Activated CD4-positive, CD25-positive, alpha-beta regulatory T cell treated with anti-CD3 and anti-CD28 coated beads, Interleukin-2, amount 50 U/mL, for 16 hours (primary cell): ENCODE data around the gene CDH3.
"Not testable (repeated sequence)": the region's sequence is repeated elsewhere in the genome, so short reads cannot be mapped to it uniquely, and the experiment has no call there.

Experiments
- DNase-seq: peaks from one replicate; pipeline ENCODE4 v3.0.0-alpha.2; 2020; ENCODE audit warnings: low read depth, low spot score

CDH3 gene

DNA sequence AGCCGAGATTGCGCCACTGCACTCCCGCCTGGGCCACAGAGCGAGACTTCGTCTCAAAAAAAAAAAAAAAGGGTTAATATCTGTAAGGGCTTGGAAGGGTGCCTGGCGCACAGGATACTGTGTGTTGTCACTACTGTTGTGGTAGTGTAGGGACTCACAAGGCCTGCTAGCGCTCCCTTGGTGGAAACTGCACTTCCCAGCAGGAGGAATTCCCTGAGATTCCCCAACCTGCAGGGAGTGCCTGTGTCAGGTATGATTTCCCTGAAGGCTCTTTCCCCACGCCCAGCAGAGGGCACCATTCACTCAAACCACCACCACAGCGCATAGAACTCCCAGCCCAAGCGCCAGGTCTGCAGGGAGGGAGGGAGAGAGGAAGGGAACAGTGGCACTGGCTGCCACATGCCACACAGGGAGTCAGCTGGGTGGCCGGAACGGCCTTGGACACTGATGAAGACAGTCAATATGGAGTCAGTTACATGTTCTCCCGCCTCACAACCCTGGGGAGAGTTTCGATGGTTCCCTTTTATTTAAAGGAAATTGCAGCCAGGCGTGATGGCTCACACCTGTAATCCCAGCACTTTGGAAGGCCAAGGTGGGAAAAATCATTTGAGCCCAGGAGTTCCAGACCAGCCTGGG is 59.2 kb downstream of the CDH3 start:
- peak; percentile 31 for DNase-seq

DNA sequence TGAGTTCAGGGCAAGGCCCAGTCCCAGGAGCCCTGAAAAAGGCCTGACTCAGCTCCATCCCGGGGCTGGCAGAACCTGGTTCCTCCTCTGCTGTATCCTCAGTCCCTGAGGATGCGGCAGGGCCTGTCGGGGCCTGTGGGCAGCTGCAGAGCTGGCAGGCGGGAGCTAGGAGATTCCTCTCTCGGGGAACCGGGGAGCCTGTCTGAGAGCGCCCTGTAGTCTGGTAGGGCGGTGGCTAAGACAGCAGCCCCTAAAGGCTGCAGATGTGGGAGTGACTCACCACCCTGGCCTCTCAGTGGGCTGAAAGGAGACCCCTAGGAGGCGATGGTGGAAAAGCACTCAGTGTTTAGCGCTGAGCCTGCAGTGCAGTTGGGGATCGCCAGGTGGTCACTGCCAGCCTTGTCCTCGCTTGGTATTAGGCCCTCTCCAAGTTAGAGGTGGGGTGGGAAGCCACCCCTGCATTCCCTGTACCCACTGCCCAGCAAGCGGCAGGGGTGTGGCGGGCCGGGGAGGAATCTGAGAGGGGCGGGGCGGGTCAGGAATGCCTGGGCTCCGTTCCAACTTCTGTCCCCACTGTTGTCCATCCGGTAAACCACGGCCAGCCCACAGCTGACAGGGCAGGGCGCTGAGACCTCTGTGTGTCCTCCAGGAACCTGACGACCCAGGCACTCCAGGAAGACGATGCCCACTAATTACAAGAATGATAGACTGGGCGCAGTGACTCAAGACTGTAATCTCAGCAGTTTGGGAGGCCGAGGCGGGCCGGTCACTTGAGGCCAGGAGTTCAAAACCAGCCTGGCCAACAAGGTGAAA is 62.4 kb downstream of the CDH3 start:
- DNase-seq: no peak

DNA sequence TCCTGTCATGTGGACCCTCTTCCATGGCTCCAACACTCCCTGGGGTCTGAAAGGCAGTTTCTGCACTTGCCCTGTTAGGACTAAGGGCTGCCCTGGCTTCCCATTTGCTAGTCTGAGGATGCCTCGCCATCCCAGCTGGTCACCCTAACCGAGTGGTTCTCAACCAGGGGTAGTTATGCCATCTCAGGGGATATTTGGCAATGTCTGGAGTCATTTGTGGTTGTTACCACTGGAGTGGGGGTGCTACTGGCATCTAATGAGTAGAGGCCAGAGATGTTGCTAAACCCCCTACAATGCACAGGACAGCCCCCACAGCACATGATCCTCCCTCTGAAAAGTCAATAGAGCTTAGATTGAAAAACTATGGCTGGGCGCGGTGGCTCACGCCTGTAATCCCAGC is 65.1 kb downstream of the CDH3 start:
- DNase-seq: no peak

DNA sequence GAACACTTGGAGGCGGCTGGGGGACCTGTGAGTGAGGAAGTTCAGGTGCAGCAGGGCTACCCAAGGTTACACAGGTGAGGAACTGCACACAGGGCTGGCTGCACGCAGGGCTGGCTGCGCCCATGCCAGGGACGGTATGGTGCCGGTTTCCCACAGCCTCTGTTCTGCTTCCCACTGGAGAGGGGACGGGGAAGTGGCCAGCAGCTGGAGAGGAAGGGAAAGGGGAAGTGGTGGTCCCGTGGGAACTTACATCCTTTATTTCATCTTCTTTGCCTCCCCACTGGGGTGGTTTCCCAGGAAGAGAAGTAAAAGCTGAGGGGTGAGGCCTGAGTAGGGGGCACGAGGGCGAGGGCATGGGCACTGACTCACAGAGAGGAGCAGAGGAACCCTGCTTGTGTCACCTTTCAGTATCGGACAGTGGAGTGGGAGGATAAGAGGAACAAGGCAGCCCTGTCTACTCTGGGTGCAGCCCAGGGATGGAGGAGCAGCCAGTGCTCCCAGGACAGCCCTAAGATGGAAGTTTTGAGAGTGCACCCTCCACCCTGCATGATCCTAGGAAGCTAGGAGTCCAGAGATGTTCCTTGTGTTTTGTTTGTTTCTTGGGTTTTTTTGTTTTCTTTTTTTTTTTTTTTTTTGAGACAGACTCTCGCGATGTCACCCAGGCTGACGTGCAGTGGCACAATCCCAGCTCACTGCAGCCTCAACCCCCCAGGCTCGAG is 66.5 kb downstream of the CDH3 start:
- DNase-seq: no peak

DNA sequence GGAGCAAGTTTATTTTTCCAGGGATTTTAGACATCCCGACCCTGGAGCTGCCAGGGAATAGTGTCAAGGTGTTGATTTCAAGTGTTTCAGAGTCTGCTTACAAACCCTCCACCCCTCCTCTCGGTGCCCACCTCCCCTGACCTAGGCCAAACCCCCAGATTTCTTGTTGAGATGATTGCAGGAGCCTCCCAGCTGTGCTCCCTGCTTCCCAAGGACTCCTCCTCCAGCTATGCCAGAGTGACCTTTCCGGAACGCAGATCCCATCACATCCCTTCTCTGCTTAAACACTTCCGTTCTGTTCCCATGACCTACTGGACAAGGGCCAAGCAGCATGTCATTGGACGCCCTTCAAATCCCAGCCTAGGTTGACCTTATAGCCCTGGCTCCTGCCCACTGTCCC is 68.3 kb downstream of the CDH3 start:
- no peak for DNase-seq

DNA sequence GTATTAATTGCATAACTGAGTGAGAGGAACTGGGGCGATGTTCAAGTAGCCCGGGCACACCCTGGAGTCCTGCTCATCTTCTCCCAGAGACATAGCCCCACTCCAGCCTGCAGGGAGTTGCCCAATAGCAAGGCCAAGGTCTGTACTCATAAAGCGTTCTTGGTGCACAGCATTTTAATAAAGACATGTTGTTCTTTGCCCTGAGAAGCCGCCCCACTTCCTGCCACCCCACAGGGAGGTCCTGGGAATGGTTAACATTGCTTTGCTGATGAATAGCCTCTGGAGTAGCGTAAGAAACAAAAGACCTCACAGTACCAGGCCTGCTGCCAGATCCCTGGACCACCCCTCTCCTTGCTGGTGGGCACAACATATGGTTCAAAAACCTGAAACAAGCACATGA is 70.4 kb downstream of the CDH3 start:
- no peak for DNase-seq

DNA sequence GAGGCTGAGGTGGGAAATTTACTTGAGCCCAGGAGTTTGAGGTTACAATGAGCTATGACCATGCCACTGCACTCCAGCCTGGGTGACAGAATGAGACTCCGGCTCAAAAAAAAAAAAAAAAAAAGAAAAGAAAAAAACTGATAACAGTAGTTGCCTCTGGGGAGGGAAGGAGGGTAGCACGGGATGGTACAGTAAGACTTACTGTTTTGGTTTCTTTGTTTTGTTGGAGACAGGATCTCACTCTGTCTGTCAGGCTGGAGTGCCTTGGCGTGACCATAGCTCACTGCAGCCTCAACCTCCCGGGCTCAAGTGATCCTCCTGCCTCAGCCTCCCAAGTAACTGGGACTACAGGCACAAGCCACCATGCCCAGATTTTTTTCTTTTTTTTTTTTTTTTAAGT is 71.4 kb downstream of the CDH3 start:
- DNase-seq: not testable (repeated sequence)

DNA sequence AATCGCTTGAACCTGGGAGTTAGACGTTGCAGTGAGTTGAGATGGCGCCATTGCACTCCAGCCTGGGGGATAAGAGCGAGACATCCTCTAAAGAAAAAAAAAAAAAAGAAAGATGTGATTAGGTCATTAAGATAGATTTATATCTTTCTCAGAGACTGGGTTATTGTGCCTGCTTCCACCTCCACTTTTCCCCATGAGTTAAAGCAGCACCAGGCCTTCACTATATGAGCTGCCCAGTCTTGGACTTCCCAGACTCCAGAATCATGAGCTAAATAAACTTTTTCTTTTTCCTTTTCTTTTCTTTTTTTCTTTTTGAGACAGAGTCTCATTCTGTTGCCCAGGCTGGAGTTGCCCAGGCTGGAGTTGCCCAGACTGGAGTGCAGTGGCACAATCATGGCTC is 72.6 kb downstream of the CDH3 start:
- no peak for DNase-seq

DNA sequence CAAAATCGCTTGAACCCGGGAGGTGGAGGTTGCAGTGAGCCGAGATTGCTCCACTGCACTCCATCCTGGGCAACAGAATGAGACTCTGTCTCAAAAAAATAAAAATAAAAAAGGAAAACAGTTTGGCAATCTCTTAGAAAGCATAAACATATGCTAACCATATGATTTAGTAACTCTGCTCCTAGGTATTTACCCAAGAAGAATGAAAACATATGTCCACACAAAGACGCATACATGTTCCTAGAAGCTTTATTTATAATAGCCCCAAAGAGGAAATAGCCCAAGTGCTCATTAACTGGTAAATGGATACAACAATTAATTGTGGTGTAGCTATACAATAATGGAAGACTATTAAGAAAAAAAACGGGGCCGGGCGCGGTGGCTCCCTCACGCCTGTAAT is 73.5 kb downstream of the CDH3 start:
- no peak for DNase-seq

DNA sequence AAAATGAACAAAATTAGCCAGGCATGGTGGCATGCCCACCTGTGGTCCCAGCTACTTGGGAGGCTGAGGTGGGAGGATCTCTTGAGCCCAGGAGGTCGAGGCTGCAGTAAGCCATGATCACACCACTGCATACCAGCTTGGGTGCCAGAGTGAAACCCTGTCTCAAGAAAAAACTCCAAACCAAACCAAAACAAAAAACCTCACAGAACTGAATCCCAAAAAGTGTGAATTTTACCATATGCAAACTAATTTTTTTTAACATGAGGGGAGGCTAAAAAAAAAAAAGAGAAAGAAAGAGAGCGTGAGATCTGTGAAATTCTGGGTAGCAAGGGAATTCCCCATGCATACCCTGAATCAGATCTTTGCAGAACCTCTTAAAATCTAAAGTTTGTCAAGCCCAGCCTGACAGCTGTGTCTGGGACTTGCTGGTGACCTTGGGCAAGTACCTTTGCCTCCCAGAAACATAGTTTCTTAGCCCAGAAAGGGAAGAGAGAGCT is 74.9 kb downstream of the CDH3 start:
- DNase-seq: no peak

DNA sequence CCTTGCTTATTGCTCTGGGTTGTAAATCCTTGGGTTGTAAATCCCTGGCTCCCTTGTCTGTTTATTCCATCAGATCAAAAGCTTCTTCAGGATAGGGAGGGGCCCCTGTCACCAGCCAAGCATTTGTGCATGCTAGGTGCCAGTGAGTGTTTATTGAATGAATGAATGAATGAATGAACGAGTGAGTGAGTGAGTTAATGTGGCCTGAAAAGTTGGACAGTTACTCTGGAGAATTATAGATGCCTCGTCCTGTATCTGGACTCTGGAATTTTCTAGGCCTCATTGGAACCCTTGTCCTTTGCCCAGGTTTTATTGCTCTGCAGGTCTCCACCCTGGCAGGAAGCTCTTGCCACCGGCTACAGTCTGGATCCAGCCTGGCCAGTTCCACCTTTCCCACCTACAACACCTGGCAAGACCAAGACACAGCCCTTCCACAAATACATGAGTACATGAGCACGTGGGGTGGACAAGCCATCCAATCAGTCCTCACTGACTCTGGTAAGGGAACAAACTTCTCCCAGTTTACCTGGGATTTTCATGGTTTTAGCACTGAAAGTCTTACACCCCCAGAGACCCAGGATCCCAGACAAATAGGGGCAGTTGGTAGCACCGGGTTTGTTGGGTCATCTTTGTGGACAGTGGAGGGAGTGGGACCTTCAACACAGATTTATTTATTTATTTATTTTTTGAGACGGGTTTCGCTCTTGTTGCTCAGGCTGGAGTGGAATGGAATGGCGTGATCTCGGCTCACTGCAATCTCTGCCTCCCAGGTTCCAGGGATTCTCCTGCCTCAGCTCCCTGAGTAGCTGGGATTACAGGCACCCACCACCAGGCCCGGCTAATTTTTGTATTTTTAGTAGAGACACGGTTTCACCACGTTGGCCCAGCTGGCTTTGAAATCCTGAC is 77.3 kb downstream of the CDH3 start:
- no peak for DNase-seq

DNA sequence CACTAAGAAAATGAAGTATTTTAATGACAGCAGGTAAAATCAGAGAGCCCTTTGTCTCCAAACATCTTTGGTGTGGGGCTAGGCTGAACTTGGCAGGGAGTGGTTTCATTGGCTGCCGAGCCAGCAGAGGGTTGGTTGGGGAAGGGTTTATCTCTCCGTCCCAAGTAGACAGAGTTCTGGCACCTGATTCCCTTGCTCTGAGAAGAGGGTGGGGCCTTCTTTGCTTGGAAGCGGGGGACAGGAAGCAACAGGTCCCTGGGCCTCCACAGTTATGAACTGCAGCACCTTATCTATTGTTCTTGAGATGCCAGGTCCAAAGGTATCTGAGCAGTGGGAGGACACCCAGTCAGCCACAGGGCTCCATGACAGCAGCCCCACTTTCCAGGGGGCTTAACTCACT is 79.7 kb downstream of the CDH3 start:
- no peak for DNase-seq

DNA sequence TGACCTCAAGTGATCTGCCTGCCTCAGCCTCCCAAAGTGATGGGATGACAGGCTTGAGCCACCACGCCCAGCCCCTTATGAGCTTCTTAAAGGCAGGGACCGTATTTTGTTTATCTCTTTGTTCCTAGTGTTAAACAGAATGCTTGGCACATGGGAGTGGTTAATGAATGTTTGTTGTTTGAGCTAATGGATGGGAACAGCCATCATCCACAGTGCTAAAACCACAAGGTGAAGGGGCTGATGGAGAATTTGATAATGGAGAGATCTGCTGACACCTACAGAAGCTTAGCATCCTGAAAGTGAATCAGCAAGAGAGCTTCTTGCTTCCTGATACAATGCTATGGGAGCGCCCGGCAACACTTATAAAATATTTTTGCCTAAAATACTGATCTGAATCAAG is 83.4 kb downstream of the CDH3 start:
- no peak for DNase-seq

DNA sequence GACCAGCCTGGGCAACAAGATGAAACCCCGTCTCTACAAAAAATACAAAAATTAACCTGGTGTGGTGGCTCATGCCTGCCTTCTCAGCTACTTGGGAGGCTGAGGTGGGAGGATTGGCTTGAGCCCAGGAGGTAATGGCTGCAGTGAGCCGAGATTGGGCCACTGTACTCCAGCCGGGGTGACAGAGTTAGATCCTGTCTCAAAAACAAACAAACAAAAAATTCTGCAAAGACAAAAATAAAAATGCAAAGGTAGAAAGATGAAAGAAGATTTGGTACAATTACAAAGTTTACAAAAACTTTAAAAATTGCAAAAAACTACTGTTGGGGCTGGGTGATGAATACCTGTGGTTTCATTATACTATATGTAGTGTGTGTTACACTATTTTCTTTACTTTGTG is 86.5 kb downstream of the CDH3 start:
- no peak for DNase-seq

DNA sequence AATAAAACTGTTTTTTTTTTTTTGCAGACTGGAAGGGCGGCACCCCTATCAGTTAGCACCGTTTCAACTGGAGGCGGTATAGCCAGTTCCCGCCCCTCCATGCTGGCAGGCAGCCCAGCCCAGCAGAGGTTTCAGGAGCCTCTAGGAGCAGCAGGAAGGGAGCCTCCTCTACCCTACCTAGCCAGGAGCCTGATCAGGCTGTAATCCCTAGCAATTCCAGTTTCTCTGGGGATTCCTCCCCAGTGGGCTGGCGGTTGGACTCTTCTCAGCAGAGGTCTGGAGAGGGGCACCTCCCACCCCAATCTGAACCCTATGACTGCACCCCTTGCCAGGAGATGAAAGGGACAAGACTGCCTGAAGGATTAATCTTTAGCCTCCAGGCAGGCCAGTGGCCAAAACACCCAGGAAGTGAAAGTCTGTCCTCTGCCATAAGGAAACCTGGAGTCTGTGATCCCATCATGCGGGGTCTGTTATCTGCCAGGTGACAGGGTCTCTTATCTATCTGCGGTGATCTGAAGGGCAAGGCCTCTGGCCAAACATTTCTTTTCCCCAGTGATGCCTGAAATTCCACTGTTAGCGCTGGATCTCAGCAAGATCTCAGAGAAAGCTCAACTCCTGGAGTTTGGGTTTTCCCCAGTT is 87.1 kb downstream of the CDH3 start:
- DNase-seq: no peak

DNA sequence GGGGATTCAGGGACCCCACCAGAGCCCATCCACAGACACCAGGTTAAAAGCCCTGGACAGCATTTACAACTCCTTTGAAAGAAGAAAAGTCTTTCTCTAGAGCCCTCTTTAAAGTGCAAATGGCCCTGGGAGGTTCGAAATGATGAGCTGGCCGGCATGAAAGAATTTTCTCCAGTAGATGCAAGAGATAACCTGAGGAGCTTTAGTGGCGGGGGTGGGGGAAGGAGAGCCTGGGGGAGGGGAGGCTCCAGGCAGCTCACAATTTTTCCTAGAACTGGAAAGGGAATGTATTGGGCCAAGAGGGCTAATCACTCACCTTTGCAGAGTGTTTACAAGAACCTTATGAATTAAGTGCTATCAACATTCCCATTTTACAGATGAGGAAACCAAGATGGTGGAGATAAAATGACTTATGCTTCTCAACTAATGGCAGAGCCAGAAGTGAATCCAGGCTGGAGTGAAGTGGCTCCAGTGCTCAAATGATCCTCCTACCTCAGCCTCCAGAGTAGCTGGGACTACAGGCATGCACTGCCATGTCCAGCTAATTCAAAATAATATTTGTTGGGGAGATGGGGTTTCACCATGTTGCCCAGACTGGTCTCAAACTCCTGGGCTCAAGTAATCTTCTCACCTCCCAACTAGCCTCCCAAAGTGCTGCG is 87.8 kb downstream of the CDH3 start:
- DNase-seq: no peak

DNA sequence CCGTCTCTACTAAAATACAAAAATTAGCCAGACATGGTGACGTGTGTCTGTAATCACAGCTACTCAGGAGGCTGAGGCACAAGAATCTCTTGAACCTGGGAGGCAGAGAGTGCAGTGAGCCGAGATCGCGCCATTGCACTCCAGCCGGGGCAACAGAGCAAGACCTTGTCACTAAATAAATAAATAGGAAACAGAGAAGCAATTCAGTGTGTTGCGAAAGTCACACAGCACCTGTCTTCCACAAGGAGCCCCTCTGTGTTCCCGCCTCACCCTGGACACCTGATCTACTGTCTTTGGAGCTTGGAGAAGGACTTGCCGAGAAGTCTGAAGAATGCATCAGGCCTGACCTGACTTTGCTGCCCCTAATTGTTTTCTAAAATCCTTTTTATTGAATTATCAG is 88.5 kb downstream of the CDH3 start:
- no peak for DNase-seq

DNA sequence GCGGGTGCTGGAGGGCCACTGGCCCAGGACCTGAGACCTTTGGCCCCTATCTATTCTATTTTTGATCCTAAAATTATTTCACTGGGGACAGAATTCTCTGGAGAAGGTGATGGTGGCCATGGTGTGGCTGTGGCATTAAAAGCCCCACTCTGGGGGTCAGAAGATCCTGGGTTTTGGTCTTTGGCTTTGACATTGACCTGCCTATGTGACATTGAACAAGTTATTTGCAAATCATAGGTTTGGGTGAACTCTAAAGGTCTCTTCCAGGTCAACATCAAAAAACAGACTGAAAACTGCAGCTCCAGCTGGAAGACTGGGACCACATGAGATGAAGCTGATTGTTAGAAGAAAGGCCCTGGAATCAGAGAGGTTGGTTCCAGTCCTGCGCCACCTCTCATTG is 89.7 kb downstream of the CDH3 start:
- DNase-seq: no peak

DNA sequence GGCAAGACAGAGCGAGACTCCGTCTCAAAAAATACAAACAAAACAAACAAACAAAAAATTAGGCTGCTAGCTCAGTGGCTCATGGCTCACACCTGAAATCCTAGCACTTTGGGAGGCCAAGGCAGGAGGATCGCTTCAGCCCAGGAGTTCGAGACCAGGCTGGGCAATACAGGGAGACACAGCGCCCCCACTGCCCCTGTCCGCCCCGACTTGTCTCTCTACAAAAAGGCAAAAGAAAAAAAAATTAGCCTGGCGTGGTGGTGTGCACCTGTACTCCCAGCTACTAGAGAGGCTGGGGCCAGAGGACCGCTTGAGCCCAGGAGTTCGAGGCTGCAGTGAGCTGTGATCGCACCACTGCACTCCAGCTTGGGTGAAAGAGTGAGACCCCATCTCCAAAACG is 91.5 kb downstream of the CDH3 start:
- DNase-seq: no peak

DNA sequence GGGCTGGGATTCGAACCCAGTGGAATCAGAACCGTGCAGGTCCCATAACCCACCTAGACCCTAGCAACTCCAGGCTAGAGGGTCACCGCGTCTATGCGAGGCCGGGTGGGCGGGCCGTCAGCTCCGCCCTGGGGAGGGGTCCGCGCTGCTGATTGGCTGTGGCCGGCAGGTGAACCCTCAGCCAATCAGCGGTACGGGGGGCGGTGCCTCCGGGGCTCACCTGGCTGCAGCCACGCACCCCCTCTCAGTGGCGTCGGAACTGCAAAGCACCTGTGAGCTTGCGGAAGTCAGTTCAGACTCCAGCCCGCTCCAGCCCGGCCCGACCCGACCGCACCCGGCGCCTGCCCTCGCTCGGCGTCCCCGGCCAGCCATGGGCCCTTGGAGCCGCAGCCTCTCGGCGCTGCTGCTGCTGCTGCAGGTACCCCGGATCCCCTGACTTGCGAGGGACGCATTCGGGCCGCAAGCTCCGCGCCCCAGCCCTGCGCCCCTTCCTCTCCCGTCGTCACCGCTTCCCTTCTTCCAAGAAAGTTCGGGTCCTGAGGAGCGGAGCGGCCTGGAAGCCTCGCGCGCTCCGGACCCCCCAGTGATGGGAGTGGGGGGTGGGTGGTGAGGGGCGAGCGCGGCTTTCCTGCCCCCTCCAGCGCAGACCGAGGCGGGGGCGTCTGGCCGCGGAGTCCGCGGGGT is 92.1 kb downstream of the CDH3 start, which contains the start of gene CDH1:
CDH1 (plus strand) TSS at position 247 of the 684 bp plus-strand sequence; CDS start at position 371, 124 bp downstream.
- no peak for DNase-seq
